GM12878 (cell line): ENCODE results near the gene CFAP45. TPM values are rescaled to one million over a fixed set of nuclear protein-coding genes. Genes with fewer than 3 reads are reported as not detected.

Experiments used
- ATAC-seq: fragments of 200-7000 bp; cut with Tn5 transposase; 3 replicates; pipeline ENCODE4 v1.9.1; 2020; ENCODE audit warnings: mild to moderate bottlenecking, moderate library complexity
- BruUV-seq: library from RNA; stranded (reverse); fragments of 400-500 nt; replicated peaks from 2 replicates; lab custom pipeline; 2021; lab: Mats Ljungman, UMichigan
- CTCF ChIA-PET: fragments of 300-600 bp; sonication (Branson Sonifier 250); formaldehyde crosslinking; extraction: SDS; loops from one replicate; lab custom pipeline; 2021; ENCODE audit warnings: inconsistent platforms; lab: Yijun Ruan, JAX
- POLR2A ChIA-PET: fragments of 350-600 bp; formaldehyde crosslinking; extraction: SDS; loops from one replicate; lab custom pipeline; 2021; ENCODE audit warnings: inconsistent platforms; lab: Charles Lee
- RAD21 ChIA-PET: fragments of 300-600 bp; sonication (Branson Sonifier 250); formaldehyde crosslinking; loops from one replicate; lab custom pipeline; 2023; ENCODE audit warnings: antibody characterized with exemption; ENCODE audit not compliant: unreplicated experiment; lab: Charles Lee
- SMC1A ChIA-PET: fragments of 300-600 bp; sonication (Branson Sonifier 250); formaldehyde crosslinking; loops from one replicate; lab custom pipeline; 2023; ENCODE audit not compliant: unreplicated experiment, uncharacterized antibody; lab: Charles Lee
- DNase-seq: peaks from one replicate; pipeline ENCODE4 v3.0.0-alpha.2; 2011; ENCODE audit warnings: low read depth, low spot score
- FAIRE-seq: peaks from 3 replicates; lab custom pipeline; 2011; peaks lifted over from hg19 to GRCh38; lab: Jason Lieb, UNC
- H2AFZ ChIP-seq: 2 replicates; pipeline ENCODE4 v1.6.0; 2011; ENCODE audit warnings: low read depth, low read length, control low read depth; ENCODE audit not compliant: control insufficient read depth
- H3K27ac ChIP-seq: 2 replicates; pipeline ENCODE4 v1.5.1; 2011; ENCODE audit warnings: control low read depth; ENCODE audit not compliant: control insufficient read depth, insufficient read depth
- H3K27me3 ChIP-seq, 2 experiments: replicated peaks in 1 of 2; 2 replicates each; pipeline versions ENCODE4 v1.6.0 to v1.6.1; 2011; ENCODE audit warnings: low read length in 1 of 2; ENCODE audit not compliant: control insufficient read depth in 2 of 2, insufficient read depth in 2 of 2
- H3K36me3 ChIP-seq, 2 experiments: 2 replicates each; pipeline ENCODE4 v1.5.1; 2011; ENCODE audit warnings: low read length in 1 of 2; ENCODE audit not compliant: control insufficient read depth in 2 of 2, insufficient read depth in 2 of 2
- H3K4me1 ChIP-seq: 2 replicates; pipeline ENCODE4 v1.6.1; 2011; ENCODE audit warnings: mild to moderate bottlenecking, low read length, moderate library complexity, mixed read lengths; ENCODE audit not compliant: control insufficient read depth, insufficient read depth
- H3K4me2 ChIP-seq: 2 replicates; pipeline ENCODE4 v1.6.0; 2011; ENCODE audit warnings: control low read depth; ENCODE audit not compliant: control insufficient read depth, insufficient read depth
- H3K4me3 ChIP-seq: fragments of 200-600 bp; sonication (generic); 2 replicates; pipeline ENCODE4 v1.5.1; 2016
- H3K79me2 ChIP-seq: 2 replicates; pipeline ENCODE4 v1.6.0; 2011; ENCODE audit warnings: low read length; ENCODE audit not compliant: control insufficient read depth, insufficient read depth
- H3K9ac ChIP-seq: 2 replicates; pipeline ENCODE4 v1.8.0; 2011; ENCODE audit warnings: low read length, control low read depth, mixed read lengths; ENCODE audit not compliant: control insufficient read depth, insufficient read depth
- H3K9me3 ChIP-seq: replicated peaks from 3 replicates; pipeline ENCODE4 v1.5.1; 2011; ENCODE audit warnings: mild to moderate bottlenecking, low read length; ENCODE audit not compliant: control insufficient read depth, insufficient read depth
- H4K20me1 ChIP-seq: 2 replicates; pipeline ENCODE4 v1.6.0; 2011; ENCODE audit not compliant: control insufficient read depth, insufficient read depth
- ATF3 ChIP-seq: IDR thresholded peaks from 2 replicates; pipeline ENCODE4 v1.6.1; 2011; ENCODE audit warnings: low read depth, mild to moderate bottlenecking, low read length, moderate library complexity, borderline replicate concordance; ENCODE audit errors: extremely low read depth
- BHLHE40 ChIP-seq, 2 experiments: fragments of 450-650 bp in 1 of 2; IDR thresholded peaks; 2 replicates each; pipeline ENCODE4 v1.6.1; 2011 to 2017; ENCODE audit warnings: low read depth in 2 of 2, borderline replicate concordance in 1 of 2, improper control_type of control experiment in 1 of 2, low read length in 1 of 2, mild to moderate bottlenecking in 1 of 2
- CBX3 ChIP-seq: fragments of 200-600 bp; sonication (generic); IDR thresholded peaks from 2 replicates; pipeline ENCODE4 v1.6.1; 2016; ENCODE audit warnings: low read depth, borderline replicate concordance
- CEBPZ ChIP-seq: fragments of 150-350 bp; IDR thresholded peaks from 2 replicates; pipeline ENCODE4 v1.6.1; 2016; ENCODE audit warnings: low read depth, low read length
- CTCF ChIP-seq, 3 experiments: IDR thresholded peaks in 2 of 3; conservative IDR thresholded peaks in 1 of 3; 2 replicates each; pipeline ENCODE4 v1.5.1; 2011; ENCODE audit warnings: low read depth in 3 of 3, low read length in 3 of 3, mild to moderate bottlenecking in 3 of 3, control low read depth in 2 of 3, moderate library complexity in 2 of 3, inconsistent platforms in 1 of 3, mixed read lengths in 1 of 3; ENCODE audit not compliant: control insufficient read depth in 2 of 3, insufficient read depth in 1 of 3; ENCODE audit errors: extremely low read depth in 1 of 3
- IKZF2 ChIP-seq, 2 experiments: fragments of 450-650 bp; IDR thresholded peaks; 2 replicates each; pipeline ENCODE4 v1.6.1; 2017; ENCODE audit warnings: mild to moderate bottlenecking in 2 of 2, moderate library complexity in 2 of 2
- NR2C1 ChIP-seq: fragments of 450-650 bp; IDR thresholded peaks from 2 replicates; pipeline ENCODE4 v1.6.1; 2017; ENCODE audit warnings: antibody characterized with exemption, mild to moderate bottlenecking, moderate library complexity
- PBX3 ChIP-seq: IDR thresholded peaks from 2 replicates; pipeline ENCODE4 v1.6.1; 2011; ENCODE audit warnings: mild to moderate bottlenecking, low read depth, low read length, moderate library complexity; ENCODE audit not compliant: insufficient replicate concordance
- RAD21 ChIP-seq: IDR thresholded peaks from 2 replicates; pipeline ENCODE4 v1.6.1; 2011; ENCODE audit warnings: mild to moderate bottlenecking, low read depth, low read length, moderate library complexity; ENCODE audit not compliant: insufficient read depth
- RELB ChIP-seq: fragments of 450-650 bp; IDR thresholded peaks from 2 replicates; pipeline ENCODE4 v1.6.1; 2017; ENCODE audit warnings: low read depth, mild to moderate bottlenecking, moderate library complexity
- SPI1 ChIP-seq: IDR thresholded peaks from 2 replicates; pipeline ENCODE4 v1.6.1; 2011; ENCODE audit warnings: low read depth, mild to moderate bottlenecking, low read length, moderate library complexity, borderline replicate concordance; ENCODE audit not compliant: insufficient read depth
- TARDBP ChIP-seq: IDR thresholded peaks from 2 replicates; pipeline ENCODE4 v1.6.1; 2016; ENCODE audit warnings: borderline replicate concordance
- YY1 ChIP-seq: IDR thresholded peaks from 2 replicates; pipeline ENCODE4 v1.6.1; 2011; ENCODE audit warnings: low read depth, mild to moderate bottlenecking, low read length
- ZNF217 ChIP-seq: fragments of 450-650 bp; IDR thresholded peaks from 2 replicates; pipeline ENCODE4 v1.6.1; 2017; ENCODE audit warnings: antibody characterized with exemption, mild to moderate bottlenecking
- WGBS: methylation state at CpG from one replicate; pipeline ENCODE4 v1.1.6; 2016; ENCODE audit warnings: low lambda C conversion rate; ENCODE audit not compliant: insufficient replicate concordance, insufficient coverage; ENCODE audit errors: missing lambda C conversion rate; 5-methylcytosine and 5-hydroxymethylcytosine counted together
- in situ Hi-C: fragments of 300-500 bp; cut with MboI; formaldehyde crosslinking; loops from 9 replicates; pipeline ENCODE4 v1.14.3; 2018; ENCODE audit warnings: mixed read lengths
- intact Hi-C: fragments of 100-400 bp; cut with micrococcal nuclease; formaldehyde crosslinking; loops from one replicate; pipeline ENCODE4 v1.14.2; 2022; ENCODE audit not compliant: unreplicated experiment
- polyA plus RNA-seq, 11 experiments: library from polyadenylated mRNA; depleted of rRNA in 4 of 11; unstranded in 6 of 11; stranded (reverse) in 5 of 11; fragments of >200 nt; fragmentation: Nextera tagmentation in 4 of 11; fragmentation: Illumina TruSeq in 1 of 11; extraction: Ambion mirVana in 4 of 11; extraction: Trizol in 1 of 11; gene quantifications; 1 replicate in 1 of 11; 2 replicates in 10 of 11; pipeline versions ENCODE4 v1.2.1 to v1.2.3, GENCODE V29; 2011 to 2016; ENCODE audit warnings: inconsistent platforms in 2 of 11, missing spikeins in 2 of 11, low read depth in 1 of 11
- total RNA-seq, 4 experiments: library from RNA; depleted of rRNA in 3 of 4; stranded (reverse); fragments of >200 nt in 3 of 4; fragmentation: Illumina TruSeq in 1 of 4; extraction: Trizol in 1 of 4; gene quantifications; 2 replicates each; pipeline versions ENCODE4 v1.2.1 to v1.2.3, GENCODE V29; 2013 to 2021

CFAP45 gene
- total and polyA plus RNA-seq, 10 of the 15 experiments (the other 5 are each of a cell fraction or from before 2014, with no cell fraction given): 0.43 to 0.91 (median 0.67) TPM

- Histone ChIP-seq H2AFZ (no peak overlapping the region), H3K9me3 (peaks cover 2% of the 10 kb centered on the region; the same call in 1 of the 3 replicates), H3K27me3 (no peaks in the 10 kb centered on the region), H3K4me2 (no peak overlapping the region), H3K27ac (no peak overlapping the region), H3K36me3 (no peaks in the 10 kb centered on the region), H4K20me1 (no peaks in the 10 kb centered on the region), H3K4me3 (no peak overlapping the region), H3K4me1 (peaks cover 35% of the 10 kb centered on the region), H3K9ac (no peak overlapping the region), H3K79me2 (no peaks in the 10 kb centered on the region)
- SMC1A ChIA-PET: interaction anchor here (1.0 to 3.4 kb wide), 4 partner anchors 10 to 61 kb away, joined by 3 to 21 read pairs (median 3); no protein-coding TSS in a partner anchor
- intact Hi-C loops: loop anchor here (2.0 to 5.0 kb wide), 2 partner anchors 30 to 47 kb away; partner anchors contain the start of gene DUSP23
- no TSS peak for BruUV-seq
- RAD21 ChIA-PET: interaction anchor here (1.5 kb wide), 1 partner anchor 30 kb away, joined by 7 read pairs; no protein-coding TSS in a partner anchor
- POLR2A ChIA-PET: no interaction called here
- CTCF ChIA-PET: interaction anchor here (1.1 to 16.1 kb wide), 4 partner anchors 13 to 178 kb away, joined by 3 to 178 read pairs (median 4); partner anchors contain the start of gene FCRL6
- ATAC-seq: peak; percentile 94
- 6% methylated on average over 3 of the region's 3 CpGs for WGBS
- in situ Hi-C loops: no loop called here
- FAIRE-seq: no peak
- DNase-seq: peak; percentile 40
- TF ChIP-seq ATF3 (no peak), SPI1 (peak; percentile 63; the same call in 1 of the 2 replicates), IKZF2 (IDR thresholded peaks at IDR 0.05) (peak in 1 of 2 experiments; percentile 30; a peak in 1 of 4 replicates), RELB (no peak), TARDBP (no peak), ZNF217 (no peak), CEBPZ (no peak), CBX3 (no peak), RAD21 (0 out of 2 replicates have a peak, but pooled peaks have one; percentile 26), YY1 (no peak), PBX3 (no peak), BHLHE40 (IDR thresholded peaks at IDR 0.05; ENCODE audit: borderline replicate concordance in 1 of 2, low read depth in 2 of 2, low read length in 1 of 2) (no peak), CTCF (IDR thresholded peaks at IDR 0.05 in 2 of 3, conservative IDR thresholded peaks at IDR 0.05 in 1 of 3; ENCODE audit: control insufficient read depth in 2 of 3, extremely low read depth in 1 of 3, insufficient read depth in 1 of 3, low read depth in 3 of 3, low read length in 3 of 3) (peak; percentile 46 to 71 (median 66)), NR2C1 (no peak)
These were observed 70.7 kb downstream of the CFAP45 start for GRCh38 chr1:159829273-159829634.
